Epithelial cell of esophagus (primary cell): Measurements from ENCODE around the gene OTUD7B.
A peak's percentile ranks its signal among the peaks of the same experiment; 100 is the strongest.

Experiments
- DNase-seq: peaks from one replicate; pipeline ENCODE4 v3.0.0; 2010; ENCODE audit warnings: low read depth
- H3K4me3 ChIP-seq: 2 replicates; pipeline ENCODE4 v1.5.1; 2011; ENCODE audit warnings: mild to moderate bottlenecking, low read length, control low read depth
- TF ChIP-seq, protein P1 (sequence below): IDR thresholded peaks from 2 replicates; pipeline ENCODE4 v1.5.1; 2011; ENCODE audit warnings: low read depth, mild to moderate bottlenecking, low read length, control low read depth, inconsistent platforms; ENCODE audit not compliant: insufficient read depth; ENCODE audit errors: missing control alignments

The OTUD7B gene

DNA sequence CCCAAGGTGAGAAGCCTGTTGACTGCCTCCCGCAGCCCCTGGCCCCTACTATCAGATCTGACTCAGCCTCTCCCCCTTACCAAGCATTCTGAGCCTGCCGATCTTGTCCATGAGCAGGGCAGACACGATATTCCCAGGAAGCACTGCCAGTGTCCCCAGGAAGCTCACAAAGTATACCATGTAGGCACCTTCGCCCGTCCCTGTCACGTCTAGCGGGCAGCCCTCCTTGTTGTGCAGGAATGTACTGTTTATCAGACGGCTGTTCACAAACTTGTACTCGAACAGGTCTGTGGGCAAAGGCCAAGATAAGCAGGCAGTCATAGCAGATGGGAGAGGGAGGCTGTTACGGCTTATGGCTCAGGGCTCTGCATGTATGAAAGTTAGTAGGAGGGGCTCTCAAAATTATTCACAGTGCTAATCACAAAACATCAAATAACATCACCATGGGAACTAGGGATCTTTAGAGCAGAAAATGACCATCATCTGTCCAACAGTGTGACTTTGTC is 103.9 kb downstream of the OTUD7B start:
- no peak overlapping the region for H3K4me3 ChIP-seq
- TF ChIP-seq, protein P1, sequence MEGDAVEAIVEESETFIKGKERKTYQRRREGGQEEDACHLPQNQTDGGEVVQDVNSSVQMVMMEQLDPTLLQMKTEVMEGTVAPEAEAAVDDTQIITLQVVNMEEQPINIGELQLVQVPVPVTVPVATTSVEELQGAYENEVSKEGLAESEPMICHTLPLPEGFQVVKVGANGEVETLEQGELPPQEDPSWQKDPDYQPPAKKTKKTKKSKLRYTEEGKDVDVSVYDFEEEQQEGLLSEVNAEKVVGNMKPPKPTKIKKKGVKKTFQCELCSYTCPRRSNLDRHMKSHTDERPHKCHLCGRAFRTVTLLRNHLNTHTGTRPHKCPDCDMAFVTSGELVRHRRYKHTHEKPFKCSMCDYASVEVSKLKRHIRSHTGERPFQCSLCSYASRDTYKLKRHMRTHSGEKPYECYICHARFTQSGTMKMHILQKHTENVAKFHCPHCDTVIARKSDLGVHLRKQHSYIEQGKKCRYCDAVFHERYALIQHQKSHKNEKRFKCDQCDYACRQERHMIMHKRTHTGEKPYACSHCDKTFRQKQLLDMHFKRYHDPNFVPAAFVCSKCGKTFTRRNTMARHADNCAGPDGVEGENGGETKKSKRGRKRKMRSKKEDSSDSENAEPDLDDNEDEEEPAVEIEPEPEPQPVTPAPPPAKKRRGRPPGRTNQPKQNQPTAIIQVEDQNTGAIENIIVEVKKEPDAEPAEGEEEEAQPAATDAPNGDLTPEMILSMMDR = no peak
- DNase-seq = no peak

DNA sequence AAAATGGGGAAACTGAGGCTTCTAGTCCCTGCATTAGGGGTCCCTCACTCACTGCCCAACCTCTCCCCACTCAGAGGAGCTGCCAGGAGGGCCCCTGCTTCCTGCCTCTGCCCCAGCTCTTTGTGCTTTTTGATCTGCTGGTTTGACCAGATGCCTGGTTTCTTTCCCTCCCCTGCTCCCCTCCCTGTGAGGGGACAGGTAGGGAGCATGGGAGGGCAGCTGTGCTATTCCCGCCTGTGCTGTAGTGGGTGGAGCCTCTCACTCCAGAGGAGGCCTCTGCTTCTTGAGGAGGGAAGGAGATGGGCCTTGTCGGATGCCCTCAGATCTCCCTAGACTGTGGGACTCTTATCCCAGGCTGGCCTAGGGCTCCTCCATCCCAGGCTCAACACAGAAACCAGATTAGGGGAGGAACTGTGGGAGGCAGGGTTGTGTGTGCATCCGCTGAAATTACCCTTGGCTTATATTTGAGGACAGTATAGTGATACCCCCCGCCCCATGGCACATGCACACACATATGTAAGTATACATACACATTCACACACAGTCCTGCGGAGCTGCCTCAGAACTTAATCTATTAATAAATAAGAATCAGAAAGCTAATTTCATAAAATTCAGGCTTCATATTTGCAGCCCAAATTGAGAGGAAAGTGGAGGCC is 106.6 kb downstream of the OTUD7B start:
- TF ChIP-seq, protein P1 = no peak
- H3K4me3 ChIP-seq = no peak overlapping the region
- no peak for DNase-seq

DNA sequence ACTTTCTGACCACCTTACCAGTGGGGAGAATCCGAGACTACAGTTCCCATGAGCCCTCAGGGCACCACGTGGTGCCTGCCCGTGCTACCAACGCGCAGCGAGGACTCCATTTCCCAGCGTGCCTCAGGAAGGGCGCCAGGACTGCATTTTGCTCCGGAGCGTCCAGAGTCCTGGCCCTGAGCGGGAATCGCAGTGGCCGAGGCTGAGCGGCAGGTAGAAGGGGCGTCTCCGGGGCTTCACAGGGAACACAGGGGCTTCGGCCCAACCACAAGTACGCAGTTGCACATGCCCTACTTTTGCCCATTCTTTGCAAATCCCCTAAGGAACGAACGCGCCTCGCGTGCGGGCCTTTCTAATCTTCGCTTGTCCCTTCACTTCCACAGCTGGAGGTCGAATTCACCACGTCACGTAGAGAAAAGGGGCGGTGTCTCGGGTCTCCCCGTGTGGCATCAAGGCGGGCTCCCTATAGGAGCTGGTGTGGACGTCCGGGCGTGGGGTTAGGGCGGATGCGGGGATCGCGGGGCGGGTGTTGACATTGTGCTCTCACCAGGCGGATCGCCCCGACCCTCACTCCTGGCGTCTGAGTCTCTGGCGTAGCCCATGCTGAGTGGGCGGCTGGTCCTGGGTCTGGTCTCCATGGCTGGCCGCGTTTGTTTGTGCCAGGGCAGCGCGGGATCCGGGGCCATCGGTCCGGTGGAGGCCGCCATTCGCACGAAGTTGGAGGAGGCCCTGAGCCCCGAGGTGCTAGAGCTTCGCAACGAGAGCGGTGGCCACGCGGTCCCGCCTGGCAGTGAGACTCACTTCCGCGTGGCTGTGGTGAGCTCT is 110.9 kb downstream of the OTUD7B start, which contains the start of gene BOLA1:
Gene BOLA1 (plus strand): TSS at position 109 of the 825 bp plus-strand sequence. CDS start 492 bp downstream, at position 601.
- H3K4me3 ChIP-seq = peak within 1 kb of the TSS; percentile 72
- TF ChIP-seq, protein P1 = no peak
- peak; percentile 93 for DNase-seq

DNA sequence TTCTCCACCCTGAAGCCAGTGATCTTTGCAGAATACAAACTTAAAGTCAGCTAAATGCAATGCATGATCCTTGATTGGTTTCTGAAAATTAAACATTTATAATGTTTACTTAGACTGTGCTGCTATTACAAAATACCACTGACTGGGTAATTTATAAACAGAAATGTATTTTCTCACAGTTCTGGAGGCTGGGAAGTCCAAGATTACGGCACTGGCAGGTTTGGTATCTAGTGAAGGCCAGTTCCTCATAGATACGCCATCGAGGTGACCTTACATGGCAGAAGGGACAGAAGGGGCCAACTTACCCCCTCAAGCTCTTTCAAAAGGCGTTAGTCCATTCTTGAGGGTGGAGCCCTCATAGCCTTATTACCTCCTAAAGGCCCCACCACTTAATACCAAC is 114.0 kb downstream of the OTUD7B start:
- TF ChIP-seq, protein P1 = no peak
- no peak for DNase-seq

DNA sequence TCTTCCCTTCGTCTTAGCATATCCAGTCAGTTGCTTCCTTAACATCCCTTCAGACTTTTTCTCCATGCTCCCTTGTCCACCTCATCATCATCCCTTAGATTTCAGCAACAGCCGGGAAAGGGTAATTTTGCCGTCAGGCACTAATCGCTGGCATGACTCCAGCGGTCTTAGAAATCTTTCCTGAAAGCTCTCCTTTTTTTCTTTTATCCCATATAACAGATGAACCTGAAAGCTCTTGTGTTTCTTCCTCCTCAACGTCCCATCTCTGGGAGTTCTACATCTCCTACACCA is 121.6 kb downstream of the OTUD7B start:
- TF ChIP-seq, protein P1 = no peak
- DNase-seq = peak; percentile 52
- H3K4me3 ChIP-seq = peak overlapping the region; percentile 91

More for the DNA sequence above, 114.0 kb downstream of the OTUD7B start:
- no peak overlapping the region for H3K4me3 ChIP-seq

DNA sequence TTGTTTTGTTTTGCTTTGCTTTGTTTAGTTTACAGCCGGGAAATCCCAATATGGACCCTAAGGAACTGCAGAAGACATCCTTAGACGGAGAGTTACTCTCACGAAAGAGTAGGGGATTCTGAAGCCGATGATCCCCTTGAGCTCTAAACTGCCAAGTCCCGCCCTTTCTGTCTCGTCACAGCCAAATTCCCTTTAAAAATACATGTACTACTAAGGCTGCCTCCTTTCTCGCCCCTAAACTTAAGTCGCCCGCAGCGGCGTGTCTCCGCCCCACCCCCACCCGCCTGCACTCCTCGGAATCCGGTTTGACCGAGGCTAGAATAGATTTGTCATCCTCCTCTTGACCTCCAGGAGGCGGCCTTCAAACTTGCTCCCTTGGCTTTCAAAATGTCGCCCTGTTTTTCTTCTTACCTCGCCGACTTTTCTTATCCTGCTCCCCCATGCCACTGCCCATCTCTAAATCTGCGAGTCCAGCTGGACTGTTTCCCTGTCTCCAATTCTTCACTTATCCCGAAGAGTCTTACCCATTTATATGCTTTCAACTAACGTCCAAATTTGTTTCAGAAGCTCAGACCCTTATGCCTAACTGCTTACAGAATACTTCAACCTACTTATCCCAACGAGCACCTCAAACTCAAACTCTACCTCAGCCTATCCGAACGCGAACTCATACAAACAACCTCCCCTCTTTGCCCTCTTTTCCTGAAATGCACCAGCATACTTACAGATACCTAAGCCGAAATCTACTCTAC is 122.1 kb downstream of the OTUD7B start:
- peak overlapping the region; percentile 91 for H3K4me3 ChIP-seq
- TF ChIP-seq, protein P1 = peak; percentile 70
- peak; percentile 87 for DNase-seq
